DMS79 (cell line): ENCODE data around the gene USP24.
"Not testable (repeated sequence)": the region's sequence is repeated elsewhere in the genome, so short reads cannot be mapped to it uniquely, and the experiment has no call there.

Experiments
- DNase-seq: peaks from one replicate; lab custom pipeline; 2025; lab: John Stamatoyannopoulos, UW

Gene USP24

DNA sequence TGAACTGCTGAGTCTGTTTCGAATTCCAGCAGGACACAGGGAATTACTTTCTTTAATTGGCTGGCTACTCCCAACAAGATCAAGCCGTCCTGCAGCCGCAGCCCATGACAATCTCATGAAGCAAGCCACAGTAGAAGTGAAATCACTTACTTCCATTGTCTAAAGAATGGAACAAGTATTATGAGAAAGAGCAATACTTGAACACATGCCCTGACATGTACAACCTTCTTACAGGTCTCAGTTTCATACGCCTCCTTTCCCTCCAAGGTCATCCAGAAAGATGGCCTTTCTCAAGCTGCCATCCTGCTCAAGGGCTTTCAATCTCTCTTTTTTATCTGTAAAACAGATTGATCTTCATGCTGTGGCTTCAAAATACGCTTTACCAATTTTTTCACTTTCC lies 90.7 kb downstream of the USP24 start:
- no peak for DNase-seq

DNA sequence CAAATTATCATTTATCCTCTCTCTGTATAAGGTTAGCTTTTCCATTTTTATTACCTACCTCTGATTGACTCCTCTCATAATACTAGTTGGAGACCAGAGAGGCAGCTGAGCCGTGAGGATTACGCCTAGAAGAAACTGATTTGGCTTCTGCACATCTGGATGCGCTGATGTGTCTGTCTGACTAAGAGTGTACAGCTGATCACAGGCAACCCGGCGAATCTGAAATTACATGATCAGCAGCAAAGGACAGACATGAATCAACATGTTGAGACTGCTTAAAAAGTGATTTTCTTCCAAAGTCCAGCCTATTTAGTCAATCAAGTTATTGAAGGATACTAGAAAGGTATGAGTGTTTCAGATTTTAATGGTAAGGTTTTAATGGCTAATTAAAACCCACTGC lies 94.6 kb downstream of the USP24 start:
- DNase-seq: no peak

DNA sequence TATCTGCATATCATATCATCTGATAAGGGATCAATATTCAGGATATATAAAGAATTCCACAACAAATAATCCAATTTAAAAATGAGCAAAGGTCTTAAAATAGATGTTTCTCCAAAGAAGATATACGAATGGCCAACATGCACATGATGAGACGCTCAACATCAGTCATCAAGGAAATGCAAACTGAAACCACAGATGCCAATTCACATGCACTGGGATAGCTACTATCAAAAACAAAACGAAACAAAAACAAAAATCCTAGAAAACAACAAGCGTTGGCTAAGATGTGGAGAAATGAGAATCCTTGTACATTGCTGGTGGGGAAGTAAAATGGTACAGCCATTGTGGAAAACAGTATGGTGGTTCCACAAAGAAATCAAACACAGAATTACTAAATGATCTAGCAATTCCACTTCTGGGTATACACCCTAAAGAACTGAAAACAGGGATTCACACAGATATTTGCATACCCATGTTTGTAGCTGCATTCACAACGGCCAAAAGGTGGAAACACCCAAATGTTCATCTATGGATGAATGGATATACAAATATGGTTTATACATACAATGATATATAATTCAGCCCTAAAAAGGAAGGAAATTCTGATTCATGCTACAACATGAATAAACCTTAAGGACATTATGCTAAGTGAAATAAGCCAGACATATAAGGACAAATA lies 96.4 kb downstream of the USP24 start:
- no peak for DNase-seq

DNA sequence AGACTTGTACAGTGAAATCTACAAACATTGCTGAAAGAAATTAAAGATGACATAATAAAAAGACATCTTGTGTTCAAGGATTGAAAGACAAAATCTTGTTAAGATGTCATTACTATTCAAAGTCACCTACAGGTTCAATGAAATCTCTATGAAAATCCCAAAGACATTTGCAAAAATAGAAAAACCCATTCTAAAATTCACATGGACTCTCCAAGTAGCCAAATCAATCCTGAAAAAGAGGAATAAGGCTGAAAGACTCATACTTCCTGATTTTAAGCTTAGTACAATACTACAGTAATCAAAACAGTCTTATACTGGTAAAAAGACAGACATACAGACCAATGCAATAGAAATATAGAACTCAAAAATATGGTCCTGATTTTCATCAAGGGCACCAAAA lies 97.2 kb downstream of the USP24 start:
- DNase-seq: no peak

DNA sequence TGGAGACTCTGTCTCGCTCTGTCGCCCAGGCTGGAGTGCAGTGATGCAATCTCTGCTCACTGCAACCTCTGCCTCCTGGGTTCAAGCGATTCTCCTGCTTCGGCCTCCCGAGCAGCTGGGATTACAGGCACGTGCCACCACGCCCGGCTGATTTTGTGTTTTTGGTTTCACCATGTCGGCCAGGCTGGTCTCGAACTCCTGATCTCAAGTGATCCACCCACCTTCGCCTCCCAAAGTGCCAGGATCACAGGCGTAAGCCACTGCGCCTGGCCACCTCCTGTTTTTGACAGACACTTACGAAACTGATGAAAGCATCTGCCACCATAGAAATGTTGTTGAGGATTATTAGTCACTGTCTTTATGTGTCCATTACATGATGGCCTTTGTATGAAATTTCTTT lies 106.2 kb downstream of the USP24 start:
- DNase-seq: not testable (repeated sequence)

DNA sequence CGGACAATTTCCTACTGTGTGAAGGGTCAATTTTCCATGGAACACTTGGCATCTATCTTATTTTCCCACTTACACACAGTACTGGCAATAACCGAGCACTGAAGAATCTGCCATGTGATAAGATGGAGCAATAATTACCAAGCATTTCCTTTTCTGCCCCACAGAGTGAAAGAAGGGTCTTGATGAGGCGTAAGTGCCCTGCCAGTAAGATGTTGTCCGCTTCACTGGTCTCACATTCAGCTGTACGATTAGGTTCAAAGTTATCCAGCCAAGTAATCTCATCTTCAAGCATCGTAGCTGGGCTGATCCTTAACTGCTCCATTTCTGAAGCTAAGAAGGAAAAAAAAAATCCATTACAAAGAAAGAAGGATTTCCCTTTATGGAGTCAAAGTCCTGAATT lies 108.1 kb downstream of the USP24 start:
- DNase-seq: no peak

DNA sequence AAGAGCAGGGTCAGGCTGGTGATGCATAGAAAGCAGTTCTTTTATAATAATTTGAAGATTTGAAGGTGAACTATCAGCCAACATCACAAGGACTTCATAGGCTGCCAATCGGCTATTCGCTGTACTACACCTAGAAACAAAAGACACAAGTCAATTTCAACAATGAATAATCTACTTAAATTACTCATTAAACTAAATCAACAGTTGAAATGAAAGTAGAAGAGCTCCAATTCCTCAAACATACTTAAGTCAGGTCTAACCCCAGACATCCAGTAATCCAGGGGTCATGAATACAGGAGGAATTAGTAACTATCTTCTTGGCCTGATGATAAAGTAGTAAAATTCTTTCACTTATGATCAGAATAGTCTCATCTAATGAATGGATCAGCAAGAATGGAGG lies 111.3 kb downstream of the USP24 start:
- DNase-seq: no peak

DNA sequence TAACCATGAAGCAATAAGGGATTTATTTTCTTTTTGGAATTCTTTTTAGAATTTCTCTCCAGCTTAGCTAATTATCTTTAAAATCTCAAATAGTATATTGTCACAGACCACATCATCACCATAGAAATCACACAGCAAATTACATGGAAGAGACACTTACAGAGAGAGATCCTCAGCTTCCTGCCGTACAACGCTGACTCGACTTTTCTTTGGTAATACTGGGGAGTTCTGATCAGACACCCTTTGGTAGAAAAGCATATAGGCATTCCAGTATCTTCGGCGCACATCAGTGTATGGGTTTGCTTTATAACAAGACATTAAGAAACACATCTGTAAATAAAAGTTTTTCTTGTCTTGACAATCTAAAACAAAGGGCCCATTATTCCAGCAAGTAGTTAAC lies 120.1 kb downstream of the USP24 start:
- no peak for DNase-seq

DNA sequence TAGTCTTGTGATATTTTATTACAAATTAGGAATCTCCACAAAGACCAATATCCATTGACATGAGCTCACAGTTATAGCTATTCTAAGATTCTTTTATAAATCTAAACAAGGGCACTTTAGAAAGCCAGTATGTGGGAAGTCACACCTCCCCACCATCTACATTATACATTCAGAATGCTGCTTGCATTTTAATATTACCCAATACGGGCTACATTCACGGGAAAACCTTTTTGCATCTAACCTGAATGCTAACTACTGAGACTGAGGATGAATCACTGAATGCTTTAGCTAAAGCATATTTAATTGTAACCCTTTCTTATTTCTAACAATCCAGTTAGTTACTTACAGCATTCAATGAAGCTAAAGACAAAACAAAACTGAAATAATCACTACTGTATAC lies 122.7 kb downstream of the USP24 start:
- no peak for DNase-seq

DNA sequence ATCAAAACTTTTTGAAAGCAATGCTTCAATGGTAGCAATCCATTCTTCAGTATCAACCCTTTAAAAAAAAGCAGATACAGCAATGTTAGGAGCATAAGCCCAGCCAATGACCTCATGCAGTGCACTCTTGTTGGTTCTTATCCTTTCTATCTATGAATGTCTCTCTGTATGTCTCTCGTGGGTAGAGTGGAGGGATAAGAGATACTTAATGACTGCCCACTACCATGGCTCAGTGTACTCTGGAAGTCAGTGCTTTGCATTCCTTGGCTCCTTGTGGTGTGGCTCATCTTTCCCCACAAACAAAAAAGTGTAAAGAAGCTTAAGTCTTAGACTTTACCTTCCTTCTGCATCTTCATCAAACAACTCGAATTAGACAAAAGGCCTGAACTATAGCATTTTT lies 125.5 kb downstream of the USP24 start:
- no peak for DNase-seq

DNA sequence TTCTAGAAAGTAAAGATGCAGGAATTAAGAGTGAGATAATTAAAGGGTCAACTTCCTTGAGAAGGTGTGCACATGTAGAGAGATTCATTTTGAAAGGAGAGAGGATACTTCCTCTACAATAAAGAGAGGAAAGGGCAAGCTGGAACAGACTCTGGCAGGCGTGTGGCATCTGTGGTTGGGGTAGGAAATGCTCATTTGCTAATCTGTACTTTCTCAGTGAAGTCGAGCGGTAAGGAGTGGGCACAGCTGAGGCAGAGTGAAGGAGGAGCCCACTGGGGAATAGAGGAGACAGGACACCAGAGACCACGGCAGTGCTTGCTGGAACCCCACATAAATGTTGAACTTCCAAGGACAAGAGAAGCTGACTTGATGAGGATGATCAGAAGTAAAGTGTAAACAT lies 126.8 kb downstream of the USP24 start:
- DNase-seq: no peak

DNA sequence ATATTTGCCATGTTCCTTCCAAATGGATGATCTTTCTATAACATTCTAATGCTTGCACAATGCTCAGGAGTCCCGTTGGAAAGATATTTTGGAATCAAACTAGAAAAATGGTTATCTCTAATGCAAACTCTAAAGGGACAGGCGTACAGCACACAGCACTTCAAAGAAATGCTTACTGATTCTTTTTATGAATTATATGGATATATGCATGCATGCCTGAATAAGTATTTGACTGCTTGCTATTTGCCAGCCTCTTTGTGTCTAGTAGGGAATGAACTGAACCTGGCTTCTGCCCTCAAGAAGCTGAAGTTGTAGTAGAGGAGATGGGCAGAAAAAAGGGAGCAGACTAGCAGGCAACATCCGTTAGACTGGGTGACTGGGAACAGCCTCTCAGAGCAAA lies 127.7 kb downstream of the USP24 start:
- DNase-seq: no peak

DNA sequence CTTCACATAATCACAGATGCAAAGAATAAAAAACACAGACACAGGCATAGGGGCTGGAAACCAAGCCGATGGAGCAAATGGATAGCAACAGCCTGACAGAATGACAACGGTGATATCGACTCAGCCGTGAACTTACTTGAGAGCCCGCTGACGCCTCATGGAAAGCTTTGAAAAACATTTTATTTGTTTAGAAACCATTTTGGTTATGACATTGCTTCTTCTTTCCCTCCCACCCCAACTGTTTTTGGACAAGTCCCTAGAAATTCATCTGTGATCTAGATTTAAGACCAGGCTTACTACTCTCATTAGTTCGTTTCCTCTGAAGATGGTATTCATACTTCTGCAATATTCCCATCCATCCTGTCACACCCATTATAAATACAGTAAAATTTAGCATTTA lies 130.9 kb downstream of the USP24 start:
- no peak for DNase-seq

DNA sequence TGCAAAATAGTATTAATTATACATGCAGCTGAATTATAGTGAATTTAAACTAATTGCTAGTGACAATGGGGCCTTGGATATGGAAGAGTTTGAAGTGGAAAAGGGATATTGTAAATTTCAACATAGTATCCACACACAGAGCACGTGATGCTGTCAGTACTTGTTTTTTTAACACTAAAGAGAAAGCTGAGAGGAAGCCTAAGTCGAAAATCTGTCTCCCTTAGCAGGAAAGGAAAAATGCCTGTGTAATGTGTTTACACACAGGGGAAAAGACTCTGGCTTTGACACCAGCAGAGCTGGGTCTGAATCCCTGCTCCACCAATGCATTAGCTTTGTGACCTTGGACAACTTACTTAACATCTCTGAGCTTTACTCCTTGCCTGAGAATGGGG lies 133.3 kb downstream of the USP24 start:
- no peak for DNase-seq

DNA sequence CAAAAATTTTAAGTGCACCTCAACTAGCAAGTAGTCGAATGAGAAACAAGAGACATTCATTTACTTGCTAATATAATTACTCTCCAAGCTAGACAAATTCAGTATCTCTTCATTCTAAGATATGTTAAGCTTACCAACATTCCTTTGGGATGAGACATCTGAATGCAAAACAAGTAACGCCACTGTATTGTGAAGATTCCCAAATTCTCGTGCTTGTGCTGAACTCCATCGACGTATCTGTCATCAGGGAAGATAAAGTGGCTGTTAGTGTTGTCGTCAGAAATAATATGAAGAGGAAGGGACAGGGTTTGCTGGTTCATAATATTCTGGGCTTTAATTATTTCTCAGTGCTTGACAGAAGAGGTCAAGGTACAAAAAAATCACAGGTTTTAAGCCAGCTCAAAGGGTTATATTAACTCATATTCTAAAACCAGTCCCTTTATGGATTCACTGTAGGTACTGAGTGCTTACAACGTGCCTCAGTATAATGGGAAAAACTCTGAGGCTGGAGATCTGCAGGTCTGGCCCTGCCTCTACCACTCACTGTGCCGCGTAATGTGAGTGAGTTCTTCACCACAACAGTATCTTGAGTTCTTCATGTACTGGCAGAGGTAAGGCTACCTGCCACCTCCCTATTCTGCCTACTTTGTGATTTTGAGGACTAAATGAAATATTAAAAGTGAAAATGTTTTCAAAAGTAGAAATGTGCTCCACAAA lies 133.8 kb downstream of the USP24 start:
- no peak for DNase-seq

DNA sequence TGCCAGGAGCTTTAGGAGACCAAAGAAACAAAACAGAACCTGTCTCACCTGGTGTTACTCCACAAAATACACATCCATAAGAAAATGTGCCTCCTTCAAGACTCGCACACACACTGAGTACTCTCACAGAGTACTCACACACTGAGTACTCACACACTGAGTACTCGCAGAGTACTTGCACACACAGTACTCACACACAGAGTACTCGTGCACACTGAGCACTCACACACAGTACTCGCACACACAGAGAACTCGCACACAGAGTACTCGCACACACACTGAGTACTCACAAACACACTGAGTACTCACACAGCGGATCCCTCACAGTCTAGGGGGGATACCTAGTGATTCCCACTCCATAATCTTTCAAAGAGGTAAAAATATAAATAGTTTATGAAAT lies 135.5 kb downstream of the USP24 start:
- DNase-seq: no peak

DNA sequence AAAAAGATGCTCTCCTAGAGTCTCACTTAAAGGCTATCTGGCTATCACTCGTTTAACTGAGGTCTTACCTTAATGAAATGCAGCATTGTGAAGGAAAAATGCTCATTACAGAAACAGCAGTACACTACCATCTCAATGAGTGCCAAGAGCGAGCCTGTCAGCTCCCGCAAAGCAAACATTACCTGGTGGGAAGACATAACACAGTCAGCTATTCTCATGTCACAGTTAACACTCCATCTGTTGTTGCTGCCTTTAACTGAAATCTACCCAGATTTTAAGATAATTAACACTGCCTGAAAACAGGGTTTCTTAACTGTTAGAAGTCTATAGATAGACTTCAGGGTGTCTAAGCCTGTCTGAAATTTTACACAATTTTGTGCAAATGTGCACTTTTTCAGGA lies 136.7 kb downstream of the USP24 start:
- DNase-seq: no peak

DNA sequence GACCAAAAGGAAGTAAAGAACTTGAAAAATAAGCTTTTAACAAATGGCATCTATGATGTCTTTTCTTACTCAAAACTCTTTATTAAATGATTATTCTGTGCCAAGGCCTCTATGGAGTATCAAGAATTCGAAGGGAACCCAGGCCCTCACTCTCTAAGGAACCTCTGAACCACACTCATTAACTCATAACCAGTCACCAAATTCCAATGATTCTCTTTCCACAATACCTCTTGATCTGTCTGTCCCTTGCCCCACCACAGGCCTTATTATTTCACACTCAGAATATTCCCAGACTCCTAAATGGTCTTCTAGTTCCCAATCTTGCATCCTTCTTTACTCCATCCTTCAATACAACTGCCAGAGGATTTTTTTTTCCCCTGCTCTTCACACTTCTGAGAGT lies 138.8 kb downstream of the USP24 start:
- no peak for DNase-seq

DNA sequence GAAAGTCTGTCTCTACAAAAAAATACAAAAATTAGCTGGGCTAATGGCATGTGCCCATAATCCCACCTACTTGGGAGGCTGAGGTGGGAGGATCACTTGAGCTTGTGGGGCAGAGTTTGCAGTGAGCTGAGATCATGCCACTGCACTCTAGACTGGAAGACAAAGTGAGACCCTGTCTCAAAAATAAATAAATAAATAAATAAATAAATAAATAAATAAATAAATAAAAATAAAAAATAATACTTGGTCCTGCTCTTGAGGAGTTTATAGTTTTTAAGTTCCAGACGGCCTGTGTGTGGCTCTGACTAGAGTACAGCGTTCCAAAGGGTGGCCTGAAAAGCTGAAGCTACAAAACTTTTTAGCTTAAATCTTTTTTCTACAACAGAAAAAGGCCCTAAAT lies 140.7 kb downstream of the USP24 start:
- DNase-seq: no peak

DNA sequence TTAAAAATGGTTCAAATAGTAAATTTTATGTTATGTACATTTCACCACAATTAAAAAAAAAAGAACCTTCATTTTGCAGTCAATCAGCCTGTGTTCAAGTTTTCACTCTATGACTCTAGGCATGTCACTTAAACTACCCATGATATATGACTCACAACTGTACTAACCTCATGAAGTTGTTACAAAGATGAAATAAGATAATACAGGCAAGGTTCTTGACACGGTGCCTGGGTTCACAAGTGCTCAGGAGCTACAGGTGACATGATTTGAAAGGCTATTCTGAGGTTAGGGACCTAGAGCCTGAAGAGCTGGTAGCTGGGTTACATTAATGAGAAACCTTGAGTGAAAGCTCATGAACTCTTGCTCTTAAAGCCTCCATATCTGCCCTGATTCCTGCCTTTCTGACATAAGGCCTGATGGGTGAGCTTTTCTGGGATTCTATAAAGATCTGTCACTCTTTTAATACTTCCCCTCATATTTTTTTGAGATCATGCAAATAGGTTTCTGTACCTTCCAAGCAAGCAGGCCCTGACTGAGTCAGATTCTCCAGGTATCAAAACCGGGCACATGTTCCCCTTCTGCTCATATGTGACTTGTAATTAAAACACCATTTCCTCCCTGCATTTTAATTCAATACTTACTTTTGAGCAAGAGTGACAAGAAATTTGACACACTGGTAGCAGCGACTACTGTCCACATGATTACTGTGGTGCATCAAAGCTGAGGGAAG lies 141.8 kb downstream of the USP24 start:
- peak; percentile 91 for DNase-seq

DNA sequence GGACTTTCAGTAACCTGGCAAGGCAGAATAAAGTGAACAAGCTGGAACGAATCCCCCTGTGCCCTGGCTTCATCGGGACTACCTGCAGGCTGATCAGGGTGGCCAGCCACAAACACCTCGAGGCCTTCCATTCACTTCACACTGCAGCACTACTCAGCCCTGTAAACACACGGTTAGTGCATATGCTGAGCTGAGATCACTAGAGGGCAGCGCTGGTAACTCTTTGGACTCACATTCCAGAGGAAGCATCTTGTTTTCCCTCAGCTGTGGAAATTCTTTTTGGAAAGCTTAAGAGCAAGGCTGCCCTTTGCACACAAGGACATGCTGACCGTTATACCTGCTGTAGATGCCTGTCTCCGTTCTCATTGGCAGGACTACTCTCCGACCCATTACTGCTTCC lies 143.7 kb downstream of the USP24 start:
- DNase-seq: no peak

DNA sequence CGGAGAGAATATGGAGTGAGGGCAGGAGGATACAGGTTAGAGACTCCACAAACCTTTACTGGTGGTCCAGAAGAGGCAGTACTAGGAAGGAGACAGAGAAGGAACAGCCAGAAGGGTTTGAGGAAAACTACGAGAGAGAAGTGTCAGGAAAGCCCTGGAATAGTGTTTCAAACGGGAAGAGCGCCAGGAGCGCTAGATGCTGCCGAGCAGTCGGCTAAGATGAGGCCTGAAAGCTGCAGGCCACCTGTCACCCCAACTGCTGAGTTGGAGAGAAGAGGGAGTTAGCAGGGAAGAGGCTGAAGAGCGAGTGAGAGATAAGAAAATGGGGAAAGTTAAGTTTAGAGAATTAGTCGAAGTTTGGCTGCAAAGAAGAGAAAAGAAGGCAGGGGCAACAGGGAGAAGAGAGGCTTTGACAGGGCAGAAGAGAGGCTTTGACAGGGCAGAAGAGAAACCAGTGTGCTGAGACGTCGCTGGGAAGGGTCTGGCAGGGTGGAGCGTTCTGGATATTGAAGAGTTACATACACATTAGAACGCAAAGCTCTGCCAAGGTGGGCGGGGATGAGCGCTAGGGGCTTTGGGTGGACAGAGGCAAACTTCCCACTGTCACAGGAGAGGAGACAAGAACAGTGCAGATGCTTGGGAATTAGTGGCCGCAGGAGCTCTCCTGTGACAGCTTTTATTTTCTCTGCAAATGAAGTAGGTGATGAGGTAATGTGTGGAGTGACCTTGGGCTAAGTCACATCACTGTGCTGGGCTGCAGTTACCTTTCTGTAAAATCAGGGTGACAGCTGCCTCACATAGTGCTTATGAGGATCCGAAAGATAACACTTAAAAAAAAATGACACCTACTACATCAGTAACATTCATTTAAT lies 144.6 kb downstream of the USP24 start:
- DNase-seq: no peak
